Panc1 (cell line): ENCODE results near the gene PRR30. TPM values are rescaled to one million over a fixed set of nuclear protein-coding genes. Genes with fewer than 3 reads are reported as not detected.

ENCODE experiments used
- ATAC-seq: fragments of 200-7000 bp; cut with Tn5 transposase; 2 replicates; pipeline ENCODE4 v1.9.1; 2020; ENCODE audit warnings: mild to moderate bottlenecking, moderate library complexity
- BruUV-seq: library from RNA; stranded (reverse); fragments of 400-500 nt; replicated peaks from 2 replicates; lab custom pipeline; 2021; lab: Mats Ljungman, UMichigan
- CTCF ChIA-PET: fragments of 300-600 bp; sonication (Branson Sonifier 250); formaldehyde crosslinking; loops from one replicate; lab custom pipeline; 2022; ENCODE audit warnings: antibody characterized with exemption; lab: Charles Lee
- POLR2A ChIA-PET: fragments of 300-600 bp; sonication (Branson Sonifier 250); formaldehyde crosslinking; loops from one replicate; lab custom pipeline; 2022; ENCODE audit warnings: antibody characterized with exemption; lab: Charles Lee
- DNase-seq: peaks from one replicate; pipeline ENCODE4 v3.0.0-alpha.2; 2010; ENCODE audit warnings: low read depth, low spot score
- H3K27ac ChIP-seq: 2 replicates; pipeline ENCODE4 v1.5.1; 2011; ENCODE audit warnings: mild to moderate bottlenecking, low read length, inconsistent platforms
- H3K27me3 ChIP-seq: fragments of 200-500 bp; sonication (Bioruptor generic); 2 replicates; pipeline ENCODE4 v1.6.0; 2014; ENCODE audit warnings: low read length, inconsistent platforms; ENCODE audit not compliant: control insufficient read depth, insufficient read depth
- H3K36me3 ChIP-seq: fragments of 200-500 bp; sonication (Bioruptor generic); 2 replicates; pipeline ENCODE4 v1.5.1; 2014; ENCODE audit warnings: inconsistent platforms, mild to moderate bottlenecking, low read length, moderate library complexity; ENCODE audit not compliant: control insufficient read depth, insufficient read depth
- H3K4me1 ChIP-seq: 2 replicates; pipeline ENCODE4 v1.5.1; 2011; ENCODE audit warnings: inconsistent platforms, mild to moderate bottlenecking, low read length, moderate library complexity; ENCODE audit not compliant: control insufficient read depth, insufficient read depth
- H3K4me3 ChIP-seq, 2 experiments: 2 replicates each; pipeline ENCODE4 v1.5.1; 2011 to 2012; ENCODE audit warnings: low read depth in 2 of 2, low read length in 2 of 2, mild to moderate bottlenecking in 2 of 2, inconsistent platforms in 1 of 2, moderate library complexity in 1 of 2
- H3K9me3 ChIP-seq: fragments of 200-500 bp; sonication (Bioruptor generic); 2 replicates; pipeline ENCODE4 v1.5.1; 2014; ENCODE audit warnings: low read depth, mild to moderate bottlenecking, inconsistent platforms, low read length, moderate library complexity; ENCODE audit not compliant: control insufficient read depth, insufficient read depth
- CTCF ChIP-seq: fragments of 450-650 bp; IDR thresholded peaks from 2 replicates; pipeline ENCODE4 v1.5.1; 2017; ENCODE audit warnings: mild to moderate bottlenecking
- POLR2AphosphoS5 ChIP-seq: IDR thresholded peaks from 2 replicates; pipeline ENCODE4 v1.6.1; 2012; ENCODE audit warnings: mild to moderate bottlenecking, low read depth, low read length, moderate library complexity
- REST ChIP-seq, 2 experiments: IDR thresholded peaks; 2 replicates each; pipeline ENCODE4 v1.6.1; 2011 to 2012; ENCODE audit warnings: low read depth in 2 of 2, control low read depth in 1 of 2, low read length in 1 of 2, mild to moderate bottlenecking in 1 of 2, moderate library complexity in 1 of 2; ENCODE audit not compliant: insufficient read depth in 1 of 2
- SIN3A ChIP-seq: IDR thresholded peaks from 2 replicates; pipeline ENCODE4 v1.6.1; 2012; ENCODE audit warnings: low read depth, mild to moderate bottlenecking, low read length, moderate library complexity, borderline replicate concordance; ENCODE audit not compliant: insufficient read depth
- TCF7L2 ChIP-seq: IDR thresholded peaks from 2 replicates; pipeline ENCODE4 v1.6.1; 2011; ENCODE audit warnings: mild to moderate bottlenecking, low read depth, low read length, inconsistent platforms
- in situ Hi-C: cut with HindIII; loops from 2 replicates; pipeline ENCODE4 v1.10.0; 2016; ENCODE audit warnings: low sequenced_read_pairs, low pct_unique_long_range_greater_than_20kb
- intact Hi-C: fragments of 100-400 bp; cut with micrococcal nuclease; formaldehyde crosslinking; loops from one replicate; pipeline ENCODE4 v1.10.0; 2022; ENCODE audit not compliant: unreplicated experiment
- total RNA-seq: library from RNA; stranded (reverse); gene quantifications from one replicate; pipeline ENCODE4 v1.2.1, GENCODE V29; 2021; ENCODE audit not compliant: unreplicated experiment

Gene PRR30
- total RNA-seq, 1 experiment from 2014 or later: not detected

- Histone ChIP-seq H3K4me1 (no peaks in the 10 kb centered on the region), H3K9me3 (no peaks in the 10 kb centered on the region), H3K4me3 (no peak overlapping the region), H3K27ac (no peak overlapping the region), H3K27me3 (no peaks in the 10 kb centered on the region), H3K36me3 (no peaks in the 10 kb centered on the region)
- DNase-seq (no peak), ATAC-seq (no peak)
- TF ChIP-seq CTCF (no peak), TCF7L2 (no peak), POLR2AphosphoS5 (no peak), REST (IDR thresholded peaks at IDR 0.05; ENCODE audit: insufficient read depth in 1 of 2, low read depth in 2 of 2, low read length in 1 of 2) (no peak), SIN3A (no peak)
- CTCF ChIA-PET: interaction anchor here (0.6 to 0.7 kb wide), 2 partner anchors 68 to 200 kb away, joined by 3 to 7 read pairs; no protein-coding TSS in a partner anchor
- no TSS peak for BruUV-seq
- POLR2A ChIA-PET: no interaction called here
- intact Hi-C loops: no loop called here
- in situ Hi-C loops: no loop called here
Observed at GRCh38 chr2:27102329-27102728, 36.9 kb downstream of the PRR30 start.

- H3K4me1 ChIP-seq: no peaks in the 10 kb centered on the region
- ChIA-PET CTCF (interaction anchor here (0.5 kb wide), 1 partner anchor 62 kb away, joined by 3 read pairs; no protein-coding TSS in a partner anchor), POLR2A (no interaction called here)
- no peak for DNase-seq
- no TSS peak for BruUV-seq
- no peak for ATAC-seq
- intact Hi-C loops: no loop called here
- TF ChIP-seq TCF7L2 (no peak), SIN3A (no peak), POLR2AphosphoS5 (no peak), CTCF (no peak), REST (IDR thresholded peaks at IDR 0.05; ENCODE audit: insufficient read depth in 1 of 2, low read depth in 2 of 2, low read length in 1 of 2) (no peak)
- no peaks in the 10 kb centered on the region for H3K27me3 ChIP-seq
- H3K36me3 ChIP-seq: no peaks in the 10 kb centered on the region
- H3K27ac ChIP-seq: no peak overlapping the region
- no peaks in the 10 kb centered on the region for H3K9me3 ChIP-seq
- no peak overlapping the region for H3K4me3 ChIP-seq
- in situ Hi-C loops: no loop called here
Observed at GRCh38 chr2:27100036-27100435, 39.2 kb downstream of the PRR30 start.
